Suprapubic skin (tissue), 3 donors: ENCODE results near the gene CCNF.

Experiments used
- CTCF ChIP-seq, 2 donors: fragments of 200-600 bp in 1 of 2; fragments of 450-650 bp in 1 of 2; sonication (generic) in 1 of 2; IDR thresholded peaks; one replicate each; pipeline ENCODE4 v1.5.1; 2016 to 2019; ENCODE audit warnings: antibody characterized with exemption in 2 of 2, mild to moderate bottlenecking in 1 of 2, moderate library complexity in 1 of 2
- POLR2A ChIP-seq, 2 donors: fragments of 450-650 bp; IDR thresholded peaks; one replicate each; pipeline ENCODE4 v1.6.1; 2017; ENCODE audit warnings: antibody characterized with exemption in 2 of 2, mild to moderate bottlenecking in 2 of 2, moderate library complexity in 2 of 2

DNA sequence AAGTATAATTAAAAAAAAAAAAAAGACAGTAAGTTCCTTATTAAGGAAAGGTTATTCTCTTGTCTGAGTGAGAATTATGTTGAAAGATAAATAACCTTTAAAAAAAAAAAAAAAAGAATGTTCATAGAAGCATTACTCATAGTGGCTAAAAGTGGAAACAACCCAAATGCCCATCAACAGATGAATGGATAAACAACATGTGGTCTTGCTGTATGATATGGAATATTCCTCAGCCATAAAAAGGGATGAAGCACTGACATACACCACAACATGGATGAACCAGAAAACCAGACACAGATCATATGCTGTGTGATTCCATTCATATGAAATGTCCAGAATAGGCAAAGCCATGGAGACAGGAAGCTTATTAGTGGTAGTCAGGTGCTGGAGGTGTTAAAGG is 9.2 kb upstream of the CCNF start:
- TF ChIP-seq CTCF (IDR thresholded peaks at IDR 0.05) = no peak
- no peak for TF ChIP-seq POLR2A (IDR thresholded peaks at IDR 0.05)
